Measurements from ENCODE around the gene DCHS1.

DCHS1 gene

GRCh38 chr11:6611963-6612212 lies 43.7 kb downstream of the DCHS1 start:
- no peak for DNase-seq (ENCODE audit: low spot score)

GRCh38 chr11:6611092-6611962 lies 44.3 kb downstream of the DCHS1 start:
- DNase-seq (ENCODE audit: low spot score): no peak

GRCh38 chr11:6610591-6610990 lies 45.0 kb downstream of the DCHS1 start:
- DNase-seq (ENCODE audit: low spot score): no peak

DNA sequence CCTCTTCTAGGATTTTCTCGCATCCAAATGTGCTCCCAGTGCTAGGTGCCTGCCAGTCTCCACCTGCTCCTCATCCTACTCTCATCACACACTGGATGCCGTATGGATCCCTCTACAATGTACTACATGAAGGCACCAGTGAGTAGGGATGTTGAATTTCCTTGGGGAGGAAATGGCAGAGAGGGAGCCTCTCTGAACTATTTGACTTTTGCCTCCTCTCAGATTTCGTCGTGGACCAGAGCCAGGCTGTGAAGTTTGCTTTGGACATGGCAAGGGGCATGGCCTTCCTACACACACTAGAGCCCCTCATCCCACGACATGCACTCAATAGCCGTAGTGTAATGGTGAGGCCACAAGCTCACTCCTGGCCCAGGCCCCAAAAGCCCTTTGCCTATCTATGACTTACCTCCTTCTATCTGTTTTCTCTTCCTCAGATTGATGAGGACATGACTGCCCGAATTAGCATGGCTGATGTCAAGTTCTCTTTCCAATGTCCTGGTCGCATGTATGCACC lies 46.0 kb downstream of the DCHS1 start:
- no peak for DNase-seq (ENCODE audit: low spot score)

DNA sequence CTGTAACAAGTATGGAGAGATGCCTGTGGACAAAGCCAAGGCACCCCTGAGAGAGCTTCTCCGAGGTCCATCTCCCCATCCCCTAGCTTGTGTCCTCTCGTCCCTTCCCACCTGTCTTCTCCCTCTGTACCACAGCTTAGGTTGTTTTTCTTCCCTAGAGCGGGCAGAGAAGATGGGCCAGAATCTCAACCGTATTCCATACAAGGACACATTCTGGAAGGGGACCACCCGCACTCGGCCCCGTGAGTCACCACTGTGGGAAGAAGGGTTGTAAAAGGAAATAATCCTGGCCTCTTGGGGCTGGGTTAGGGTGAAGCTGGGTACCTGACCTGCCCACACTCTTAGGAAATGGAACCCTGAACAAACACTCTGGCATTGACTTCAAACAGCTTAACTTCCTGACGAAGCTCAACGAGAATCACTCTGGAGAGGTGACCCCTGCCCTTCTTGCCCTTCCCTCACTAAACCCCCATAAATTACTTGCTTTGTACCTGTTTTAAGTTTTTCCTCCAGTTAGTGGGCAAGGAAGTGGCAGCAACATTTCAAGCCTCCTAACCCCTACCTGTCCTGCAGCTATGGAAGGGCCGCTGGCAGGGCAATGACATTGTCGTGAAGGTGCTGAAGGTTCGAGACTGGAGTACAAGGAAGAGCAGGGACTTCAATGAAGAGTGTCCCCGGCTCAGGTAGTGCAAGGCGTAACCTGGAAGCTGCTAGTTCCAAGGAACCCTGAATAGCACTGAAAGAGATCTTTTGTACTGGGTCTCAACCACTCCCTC lies 46.7 kb downstream of the DCHS1 start:
- no peak for DNase-seq (ENCODE audit: low spot score)

DNA sequence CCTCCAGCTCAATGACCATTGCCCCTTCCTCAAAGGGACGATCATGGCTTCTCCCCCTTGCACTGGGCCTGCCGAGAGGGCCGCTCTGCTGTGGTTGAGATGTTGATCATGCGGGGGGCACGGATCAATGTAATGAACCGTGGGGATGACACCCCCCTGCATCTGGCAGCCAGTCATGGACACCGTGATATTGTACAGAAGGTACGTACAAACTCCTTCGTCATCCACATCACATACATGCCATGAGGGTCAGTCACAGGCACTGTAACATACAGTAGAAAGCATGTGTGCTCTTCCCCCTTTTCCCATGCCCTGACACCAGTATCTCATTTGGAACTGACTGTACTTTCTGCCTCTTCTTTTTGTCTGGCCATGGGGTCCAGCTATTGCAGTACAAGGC lies 47.6 kb downstream of the DCHS1 start:
- DNase-seq (ENCODE audit: low spot score): no peak

GRCh38 chr11:6607190-6607795 lies 48.3 kb downstream of the DCHS1 start:
- no peak for DNase-seq (ENCODE audit: low spot score)

DNA sequence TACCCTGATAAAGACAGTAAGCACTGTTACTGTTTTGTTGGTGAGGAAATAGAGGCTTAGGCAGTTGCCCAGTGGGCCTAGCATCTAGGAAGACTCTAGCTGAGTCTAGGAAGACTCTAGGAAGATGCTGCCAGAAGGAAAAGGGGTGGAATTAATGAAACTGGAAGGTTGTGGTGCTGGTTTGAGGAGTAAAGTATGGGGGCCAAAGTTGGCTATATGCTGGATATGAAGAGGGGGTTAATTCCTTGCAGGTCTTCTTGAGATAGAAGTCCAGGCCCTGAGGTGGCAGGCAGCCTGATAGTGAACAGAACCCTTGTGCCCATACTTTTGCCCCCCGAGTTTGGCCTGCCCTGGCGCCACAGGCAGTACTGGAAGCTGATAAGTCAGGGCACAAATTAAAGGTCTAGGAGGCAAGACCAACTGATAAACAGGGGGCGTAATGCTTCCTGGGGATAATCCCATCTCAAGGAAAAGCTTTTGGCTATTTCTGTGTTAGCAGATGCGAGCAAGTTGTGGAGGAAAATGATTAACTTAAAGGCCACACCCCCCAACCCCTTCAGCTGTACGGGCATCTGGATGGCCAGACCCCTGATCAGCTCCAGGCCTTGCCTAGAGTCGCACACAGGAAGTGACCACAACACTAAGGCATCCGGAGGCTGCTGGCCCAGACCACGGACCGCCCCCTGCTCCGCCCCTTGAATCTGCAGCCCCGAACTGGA lies 49.0 kb downstream of the DCHS1 start:
- DNase-seq (ENCODE audit: low spot score): peak; percentile 91

DNA sequence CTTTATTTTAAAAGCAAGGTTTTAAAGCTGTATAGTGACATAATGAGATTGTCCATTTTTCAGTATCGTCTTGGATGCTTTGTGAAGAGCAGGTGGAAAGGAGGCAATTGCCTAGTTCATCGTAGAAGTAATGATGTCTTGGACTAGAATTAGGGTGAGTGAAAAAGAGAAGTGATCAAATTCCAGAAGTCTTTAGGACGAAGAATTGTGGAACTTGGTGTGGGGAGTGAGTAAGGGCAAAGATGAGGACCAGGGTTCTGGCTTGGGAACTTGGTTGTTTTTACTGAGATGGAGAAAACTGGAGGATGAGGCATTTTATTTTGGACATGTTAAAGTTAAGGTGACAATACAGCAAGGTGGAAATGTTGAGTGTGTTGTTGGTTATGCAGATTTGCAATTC lies 50.8 kb downstream of the DCHS1 start:
- no peak for DNase-seq (ENCODE audit: low spot score)

GRCh38 chr11:6604081-6604626 lies 51.5 kb downstream of the DCHS1 start:
- DNase-seq (ENCODE audit: low spot score): peak; percentile 62

DNA sequence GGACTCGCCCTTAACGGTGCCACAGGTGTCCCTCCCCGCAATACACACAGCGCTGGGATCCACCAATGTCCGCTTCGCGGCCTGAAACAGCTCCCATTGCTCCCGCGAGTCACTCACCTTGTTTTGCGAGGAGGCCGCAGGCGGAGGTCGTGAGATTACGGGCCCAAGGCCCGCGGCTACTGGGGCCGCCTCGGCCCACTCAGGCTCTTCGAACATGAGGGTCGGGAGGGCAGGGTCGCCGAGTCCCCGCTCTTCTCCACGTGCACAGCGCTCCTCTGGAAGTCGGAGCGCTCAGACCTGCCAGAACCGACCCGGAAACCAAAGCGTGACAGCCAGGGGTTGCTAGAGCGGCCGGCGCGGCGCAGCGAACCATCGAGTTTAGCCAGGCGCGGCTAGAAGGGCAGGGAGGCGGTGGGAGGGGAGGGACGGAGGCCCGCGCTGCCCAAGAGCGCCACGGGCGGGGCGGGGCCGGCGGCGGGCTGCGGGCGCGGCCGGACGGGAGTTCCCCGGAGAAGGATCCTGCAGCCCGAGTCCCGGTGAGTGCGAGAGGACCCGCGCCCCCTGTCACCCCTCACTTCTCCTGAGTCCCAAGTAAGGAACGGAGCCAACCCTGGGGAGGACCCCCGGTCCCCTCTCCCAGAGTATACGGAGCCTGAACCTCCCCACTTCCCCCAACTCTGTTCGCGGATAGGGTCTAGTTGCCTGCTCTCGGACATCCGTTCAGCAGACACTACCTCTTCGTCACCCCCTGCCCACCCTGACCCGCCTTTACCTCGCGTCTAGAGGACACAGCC lies 52.1 kb downstream of the DCHS1 start, which contains the start of the genes ILK and RRP8:
ILK (plus strand) TSS at position 488 of the 794 bp plus-strand sequence. CDS start 498 bp downstream, outside the sequence.
RRP8 (minus strand) TSS at position 330 of the 794 bp plus-strand sequence; CDS start at position 216, 114 bp downstream.
- DNase-seq (ENCODE audit: low spot score): peak; percentile 82

DNA sequence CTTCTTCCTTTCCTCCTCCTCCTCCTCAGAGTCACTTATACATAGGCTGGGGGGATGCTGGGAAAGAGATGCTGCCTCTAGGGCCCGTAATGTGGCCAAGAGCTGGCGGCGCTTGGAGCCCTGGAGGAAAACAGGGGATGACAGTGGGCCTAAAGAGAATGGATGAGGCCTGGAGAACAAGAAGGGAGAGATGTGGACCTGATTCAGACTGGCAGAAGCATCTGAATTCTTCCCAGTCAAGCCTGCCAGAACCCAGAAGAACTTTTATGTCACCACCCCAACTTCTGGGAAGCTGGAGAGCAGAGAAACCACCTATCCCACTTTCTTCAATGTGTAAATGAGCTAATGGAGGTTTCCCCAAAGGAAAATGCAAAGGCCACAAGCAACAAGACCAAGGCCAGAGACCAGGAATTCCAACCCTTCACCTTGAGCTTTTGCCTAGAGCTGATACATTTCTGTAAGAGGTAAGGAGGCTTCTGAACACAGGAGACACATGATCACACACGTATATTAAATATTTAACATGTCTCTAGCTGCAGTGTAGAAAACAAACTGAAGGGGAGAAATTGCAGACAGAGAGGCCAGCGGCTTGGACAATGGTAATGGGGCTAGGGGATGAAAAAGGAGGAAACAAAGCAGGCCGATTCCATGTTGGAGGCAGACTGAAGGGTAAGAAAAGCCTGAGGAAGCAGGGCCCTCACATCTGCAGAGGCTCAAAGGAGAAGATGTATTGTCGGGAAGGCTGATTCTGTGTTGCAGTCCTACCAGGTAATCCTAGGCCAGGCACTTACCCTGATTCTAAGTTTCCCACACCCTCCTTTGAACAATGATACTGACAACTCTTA lies 53.3 kb downstream of the DCHS1 start:
- DNase-seq (ENCODE audit: low spot score): no peak

- no peak for DNase-seq (ENCODE audit: low spot score)
Measured at GRCh38 chr11:6601041-6601461, 54.6 kb downstream of the DCHS1 start.

DNA sequence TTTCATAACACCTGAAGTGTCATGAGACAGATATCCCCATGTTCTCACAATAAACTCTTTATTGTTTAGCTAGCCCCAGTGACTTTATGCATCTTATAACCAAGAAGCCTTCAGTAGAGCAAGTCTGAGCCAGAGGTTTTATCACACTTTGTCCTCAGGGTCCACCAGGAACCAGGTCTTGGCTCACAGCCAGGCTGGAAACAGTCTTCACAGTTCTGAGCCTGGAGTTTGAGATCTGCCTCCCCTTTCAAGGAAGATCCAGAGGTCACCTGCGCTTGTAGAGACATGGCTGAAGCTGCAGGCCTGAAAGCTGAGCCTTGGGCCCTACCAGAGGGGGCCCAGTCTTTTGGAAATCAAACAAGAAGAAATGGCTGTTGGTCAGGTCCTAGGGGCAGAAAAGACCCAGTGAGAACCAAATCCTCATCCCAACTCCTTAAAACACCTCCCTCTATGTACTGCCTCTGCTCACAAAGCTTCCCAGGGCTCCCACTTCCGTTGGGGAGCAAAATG lies 55.7 kb downstream of the DCHS1 start:
- DNase-seq (ENCODE audit: low spot score): no peak

GRCh38 chr11:6599449-6599848 lies 56.2 kb downstream of the DCHS1 start:
- DNase-seq (ENCODE audit: low spot score): no peak

GRCh38 chr11:6598555-6598954 lies 57.1 kb downstream of the DCHS1 start:
- DNase-seq (ENCODE audit: low spot score): no peak

GRCh38 chr11:6596239-6596877 lies 59.3 kb downstream of the DCHS1 start:
- no peak for DNase-seq (ENCODE audit: low spot score)

GRCh38 chr11:6594142-6594768 lies 61.4 kb downstream of the DCHS1 start:
- no peak for DNase-seq (ENCODE audit: low spot score)

DNA sequence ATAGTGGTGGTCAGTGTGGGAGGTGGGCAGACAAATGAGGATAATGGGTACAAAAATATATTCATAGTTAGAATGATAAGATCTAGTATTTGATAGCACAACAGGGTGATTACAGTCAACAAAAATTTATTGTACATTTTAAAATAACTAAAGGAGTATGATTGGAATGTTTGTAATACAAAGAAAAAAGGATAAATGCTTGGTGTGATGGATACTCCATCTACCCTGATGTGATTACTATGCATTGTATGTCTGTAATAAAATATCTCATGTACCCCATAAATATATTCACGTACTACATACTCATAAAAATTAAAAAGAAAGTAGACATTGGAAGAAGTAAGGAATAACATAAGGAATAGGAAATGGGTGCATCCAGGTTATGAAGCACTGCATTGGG lies 67.6 kb downstream of the DCHS1 start:
- no peak for DNase-seq (ENCODE audit: low spot score)

Measured in HuH-7.5 (cell line).